Measurements from ENCODE around the gene IGF1.

GRCh38 chr12:102374190-102374589 is 106.2 kb downstream of the IGF1 start:
- TF ChIP-seq CTCF (IDR thresholded peaks at IDR 0.05) (no peak), POLR2A (IDR thresholded peaks at IDR 0.05) (no peak)
